HG02623 (cell line): Measurements from ENCODE around the gene PPP2R5A.
A peak's percentile ranks its signal among the peaks of the same experiment; 100 is the strongest.

Experiments used
- ATAC-seq: cut with Tn5 transposase; IDR thresholded peaks from one replicate; pipeline ENCODE4 v1.9.1; 2021; ENCODE audit warnings: moderate library complexity; ENCODE audit not compliant: unreplicated experiment

The PPP2R5A gene

GRCh38 chr1:212284744-212285684, at the start of gene PPP2R5A:
TSS of gene PPP2R5A (plus strand) at chr1:212285410. CDS start at chr1:212286111, 701 bp downstream.
- peak; percentile 88 for ATAC-seq

- no peak for ATAC-seq
Measured at GRCh38 chr1:212235857-212236256, 49.4 kb upstream of the PPP2R5A start.

- ATAC-seq, result no peak
Measured at GRCh38 chr1:212236664-212237220, 48.5 kb upstream of the PPP2R5A start.

- ATAC-seq, result peak; percentile 86
Measured at GRCh38 chr1:212237651-212238050, 47.6 kb upstream of the PPP2R5A start.

- ATAC-seq, result no peak
Measured at GRCh38 chr1:212238552-212238951, 46.7 kb upstream of the PPP2R5A start.

GRCh38 chr1:212241501-212241900, 43.7 kb upstream of the PPP2R5A start:
- no peak for ATAC-seq

GRCh38 chr1:212241957-212242287, 43.3 kb upstream of the PPP2R5A start:
- ATAC-seq, result no peak

- ATAC-seq, result no peak
Measured at GRCh38 chr1:212242288-212242984, 42.8 kb upstream of the PPP2R5A start.

- no peak for ATAC-seq
Measured at GRCh38 chr1:212242985-212243308, 42.3 kb upstream of the PPP2R5A start.

GRCh38 chr1:212244441-212244840, 40.8 kb upstream of the PPP2R5A start:
- no peak for ATAC-seq

- no peak for ATAC-seq
Measured at GRCh38 chr1:212247179-212247721, 38.0 kb upstream of the PPP2R5A start.

- no peak for ATAC-seq
Measured at GRCh38 chr1:212247988-212248387, 37.2 kb upstream of the PPP2R5A start.

- no peak for ATAC-seq
Measured at GRCh38 chr1:212254853-212255363, 30.3 kb upstream of the PPP2R5A start.

GRCh38 chr1:212255705-212256307, 29.4 kb upstream of the PPP2R5A start:
- no peak for ATAC-seq

GRCh38 chr1:212256369-212256768, 28.8 kb upstream of the PPP2R5A start:
- ATAC-seq, result no peak

GRCh38 chr1:212257157-212257556, 28.1 kb upstream of the PPP2R5A start:
- no peak for ATAC-seq

- no peak for ATAC-seq
Measured at GRCh38 chr1:212259693-212260480, 25.3 kb upstream of the PPP2R5A start.

GRCh38 chr1:212260557-212261355, 24.5 kb upstream of the PPP2R5A start:
- ATAC-seq, result no peak

- no peak for ATAC-seq
Measured at GRCh38 chr1:212261361-212261929, 23.8 kb upstream of the PPP2R5A start.
